ENCODE measurements around the gene MYO1D. TPM values are rescaled to one million over a fixed set of nuclear protein-coding genes. Genes with fewer than 3 reads are reported as not detected.
A peak's percentile ranks its signal among the peaks of the same experiment; 100 is the strongest.

Gene MYO1D
- total RNA-seq, 1 experiment from 2014 or later = 35.7 TPM

GRCh38 chr17:32755045-32755805, 121.7 kb downstream of the MYO1D start:
- peak; percentile 52 for DNase-seq (ENCODE audit: low read depth, low spot score)
- Histone ChIP-seq H3K4me1 (ENCODE audit: control insufficient read depth in 1 of 2, insufficient read depth in 2 of 2, low read length in 2 of 2) (no peaks in the 10 kb centered on the region), H3K27ac (ENCODE audit: low read depth, low read length) (no peak overlapping the region), H3K27me3 (ENCODE audit: insufficient read depth, low read length) (no peaks in the 10 kb centered on the region), H4K20me1 (ENCODE audit: insufficient read depth) (no peaks in the 10 kb centered on the region), H3K4me3 (replicated peaks in 1 of 2; ENCODE audit: low read depth in 1 of 2, low read length in 2 of 2) (no peak overlapping the region), H3K9me3 (ENCODE audit: control insufficient read depth in 1 of 2, insufficient read depth in 1 of 2, low read depth in 1 of 2, low read length in 2 of 2) (no peaks in the 10 kb centered on the region), H2AFZ (ENCODE audit: low read depth, low read length, poor library complexity, severe bottlenecking) (no peak overlapping the region), H3K4me2 (ENCODE audit: low read length) (no peak overlapping the region), H3K9me2 (ENCODE audit: insufficient read depth) (no peaks in the 10 kb centered on the region), H3K79me2 (ENCODE audit: insufficient read depth, low read length) (no peaks in the 10 kb centered on the region), H3K9ac (ENCODE audit: low read length) (no peak overlapping the region), H3K36me3 (ENCODE audit: control insufficient read depth in 1 of 2, insufficient read depth in 2 of 2, low read length in 2 of 2) (no peaks in the 10 kb centered on the region)
- ATAC-seq = peak; percentile 84
- TF ChIP-seq EZH2 (IDR thresholded peaks at IDR 0.05) (no peak), CTCF (IDR thresholded peaks at IDR 0.05 in 2 of 3, conservative IDR thresholded peaks at IDR 0.05 in 1 of 3; ENCODE audit: borderline replicate concordance in 1 of 3, insufficient read depth in 1 of 3, low read depth in 2 of 3, low read length in 2 of 3) (peak; percentile 42 to 66 (median 61); a peak in 5 of 6 replicates), RAD21 (IDR thresholded peaks at IDR 0.05; ENCODE audit: low read depth) (peak; percentile 72)
- POLR2A ChIA-PET = no interaction called here
- CTCF ChIA-PET = interaction anchor here (0.6 to 3.0 kb wide), 6 partner anchors 16 to 311 kb away, joined by 3 to 29 read pairs (median 4); partner anchors contain the start of gene PSMD11
- BruUV-seq (replicated peaks) = no TSS peak
- intact Hi-C loops (cut with micrococcal nuclease) = loop anchor here (1.0 to 10.0 kb wide), 4 partner anchors 79 to 500 kb away; no protein-coding TSS in a partner anchor
- RAD21 ChIA-PET (ENCODE audit: low non-redundant PET in 1 of 2, low total read pairs in 2 of 2, uncharacterized antibody in 2 of 2, unreplicated experiment in 2 of 2) = interaction anchor here in 1 of 2 experiments (0.6 kb wide), 2 partner anchors 24 to 96 kb away, joined by 3 to 4 read pairs; no protein-coding TSS in a partner anchor

- intact Hi-C loops (cut with micrococcal nuclease) = loop anchor here (10.0 kb wide), 1 partner anchor 498 kb away; no protein-coding TSS in a partner anchor
- H3K4me3 ChIP-seq (replicated peaks in 1 of 2; ENCODE audit: low read depth in 1 of 2, low read length in 2 of 2) = no peak overlapping the region
- ChIA-PET CTCF (interaction anchor here (3.0 kb wide), 1 partner anchor 290 kb away, joined by 29 read pairs; no protein-coding TSS in a partner anchor), POLR2A (no interaction called here), RAD21 (ENCODE audit: low non-redundant PET in 1 of 2, low total read pairs in 2 of 2, uncharacterized antibody in 2 of 2, unreplicated experiment in 2 of 2) (no interaction called here)
- H2AFZ ChIP-seq (ENCODE audit: low read depth, low read length, poor library complexity, severe bottlenecking) = no peak overlapping the region
- no peaks in the 10 kb centered on the region for H3K36me3 ChIP-seq (ENCODE audit: control insufficient read depth in 1 of 2, insufficient read depth in 2 of 2, low read length in 2 of 2)
- no peaks in the 10 kb centered on the region for H3K27me3 ChIP-seq (ENCODE audit: insufficient read depth, low read length)
- no peaks in the 10 kb centered on the region for H3K9me2 ChIP-seq (ENCODE audit: insufficient read depth)
- TF ChIP-seq ELF1 (IDR thresholded peaks at IDR 0.05; ENCODE audit: borderline replicate concordance, low read depth) = no peak
- no peak for TF ChIP-seq POLR2A (IDR thresholded peaks at IDR 0.05; ENCODE audit: borderline replicate concordance, extremely low read depth, insufficient read depth, insufficient read length)
- TF ChIP-seq FOSL1 (IDR thresholded peaks at IDR 0.05; ENCODE audit: low read depth) = no peak
- TF ChIP-seq SP1 (IDR thresholded peaks at IDR 0.05; ENCODE audit: low read depth) = no peak
- TF ChIP-seq CTCF (IDR thresholded peaks at IDR 0.05 in 2 of 3, conservative IDR thresholded peaks at IDR 0.05 in 1 of 3; ENCODE audit: borderline replicate concordance in 1 of 3, insufficient read depth in 1 of 3, low read depth in 2 of 3, low read length in 2 of 3) = no peak
- no peak for TF ChIP-seq ZNF274 (IDR thresholded peaks at IDR 0.05; ENCODE audit: low read depth, low read length)
- TF ChIP-seq TCF7L2 (IDR thresholded peaks at IDR 0.05; ENCODE audit: borderline replicate concordance, extremely low read depth, insufficient read depth, insufficient read length) = no peak
- no peak for TF ChIP-seq SRF (IDR thresholded peaks at IDR 0.05; ENCODE audit: low read depth)
- no peak overlapping the region for H3K4me2 ChIP-seq (ENCODE audit: low read length)
- ATAC-seq (no peak), DNase-seq (ENCODE audit: low read depth, low spot score) (no peak)
- no peaks in the 10 kb centered on the region for H3K9me3 ChIP-seq (ENCODE audit: control insufficient read depth in 1 of 2, insufficient read depth in 1 of 2, low read depth in 1 of 2, low read length in 2 of 2)
- no peak overlapping the region for H3K27ac ChIP-seq (ENCODE audit: low read depth, low read length)
- no TSS peak for BruUV-seq (replicated peaks)
- H3K9ac ChIP-seq (ENCODE audit: low read length) = no peak overlapping the region
- H3K79me2 ChIP-seq (ENCODE audit: insufficient read depth, low read length) = no peaks in the 10 kb centered on the region
- H3K4me1 ChIP-seq (ENCODE audit: control insufficient read depth in 1 of 2, insufficient read depth in 2 of 2, low read length in 2 of 2) = no peaks in the 10 kb centered on the region
- no peaks in the 10 kb centered on the region for H4K20me1 ChIP-seq (ENCODE audit: insufficient read depth)
Measured at GRCh38 chr17:32752934-32753333, 124.0 kb downstream of the MYO1D start.

Measured in HCT116 (cell line).